HG03439 (cell line): ENCODE data around the gene PMM2.
"Not testable (repeated sequence)": the region's sequence is repeated elsewhere in the genome, so short reads cannot be mapped to it uniquely, and the experiment has no call there.

Source experiments
- ATAC-seq: cut with Tn5 transposase; IDR thresholded peaks from one replicate; pipeline ENCODE4 v1.9.1; 2021; ENCODE audit warnings: mild to moderate bottlenecking, moderate library complexity; ENCODE audit not compliant: unreplicated experiment

PMM2 gene

DNA sequence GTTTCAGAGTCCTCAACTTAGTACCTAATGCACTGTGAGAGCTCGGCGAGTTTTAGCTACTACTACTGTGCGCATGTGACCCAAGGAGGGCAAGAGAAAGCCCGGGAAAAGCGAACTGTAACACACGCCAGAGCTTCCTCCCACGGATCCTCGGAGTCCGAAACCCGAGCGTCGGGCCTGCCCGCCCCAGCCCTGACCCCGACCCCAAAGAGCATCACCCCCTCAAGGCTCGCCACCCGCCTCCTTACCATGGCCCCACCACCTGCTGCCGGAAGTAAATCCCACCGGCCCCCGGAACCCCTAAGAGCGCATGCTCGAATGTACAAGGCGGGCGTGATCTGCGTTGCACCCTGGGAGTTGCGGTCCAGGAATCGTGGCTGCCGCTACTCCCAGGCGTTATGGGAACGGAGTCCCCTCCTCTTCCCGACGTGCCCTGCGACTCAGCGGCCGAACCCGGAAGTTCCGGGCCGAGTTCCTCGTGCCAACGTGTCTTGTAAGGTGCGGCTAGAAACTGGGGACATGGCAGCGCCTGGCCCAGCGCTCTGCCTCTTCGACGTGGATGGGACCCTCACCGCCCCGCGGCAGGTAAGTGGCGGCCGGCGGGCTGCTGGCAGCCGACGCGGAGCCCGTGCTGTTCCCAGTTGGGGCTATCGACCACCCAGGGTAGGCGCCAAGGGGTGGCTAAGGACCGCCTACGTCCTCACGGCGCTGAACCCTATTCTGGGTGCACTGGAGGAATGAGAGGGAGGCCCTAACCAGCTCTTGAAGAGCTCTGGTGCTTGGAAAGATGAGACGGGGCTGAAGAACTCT, at the start of gene PMM2, which contains the start of gene TMEM186:
PMM2 (plus strand) TSS at position 476 of the 810 bp plus-strand sequence; CDS start at position 520, 44 bp downstream.
TMEM186 (minus strand) TSS at position 276 of the 810 bp plus-strand sequence; CDS start at position 251, 25 bp downstream.
- ATAC-seq, result peak; percentile 91

DNA sequence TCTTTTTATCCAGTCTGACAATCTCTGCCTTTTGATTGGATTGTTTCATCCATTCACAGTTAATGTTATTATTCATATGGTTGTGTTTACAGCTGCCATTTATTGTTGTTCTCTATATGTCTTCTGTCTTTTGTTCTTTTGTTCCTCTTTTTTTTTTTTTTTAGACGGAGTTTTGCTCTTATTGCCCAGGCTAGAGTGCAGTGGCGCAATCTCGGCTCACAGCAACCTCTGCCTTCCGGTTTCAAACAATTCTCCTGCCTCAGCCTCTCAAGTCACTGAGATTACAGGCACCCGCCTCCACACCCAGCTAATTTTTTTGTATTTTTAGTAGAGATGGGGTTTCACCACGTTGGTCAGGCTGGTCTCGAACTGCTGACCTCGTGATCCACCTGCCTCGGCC, 48.7 kb upstream of the PMM2 start:
- ATAC-seq, result not testable (repeated sequence)

DNA sequence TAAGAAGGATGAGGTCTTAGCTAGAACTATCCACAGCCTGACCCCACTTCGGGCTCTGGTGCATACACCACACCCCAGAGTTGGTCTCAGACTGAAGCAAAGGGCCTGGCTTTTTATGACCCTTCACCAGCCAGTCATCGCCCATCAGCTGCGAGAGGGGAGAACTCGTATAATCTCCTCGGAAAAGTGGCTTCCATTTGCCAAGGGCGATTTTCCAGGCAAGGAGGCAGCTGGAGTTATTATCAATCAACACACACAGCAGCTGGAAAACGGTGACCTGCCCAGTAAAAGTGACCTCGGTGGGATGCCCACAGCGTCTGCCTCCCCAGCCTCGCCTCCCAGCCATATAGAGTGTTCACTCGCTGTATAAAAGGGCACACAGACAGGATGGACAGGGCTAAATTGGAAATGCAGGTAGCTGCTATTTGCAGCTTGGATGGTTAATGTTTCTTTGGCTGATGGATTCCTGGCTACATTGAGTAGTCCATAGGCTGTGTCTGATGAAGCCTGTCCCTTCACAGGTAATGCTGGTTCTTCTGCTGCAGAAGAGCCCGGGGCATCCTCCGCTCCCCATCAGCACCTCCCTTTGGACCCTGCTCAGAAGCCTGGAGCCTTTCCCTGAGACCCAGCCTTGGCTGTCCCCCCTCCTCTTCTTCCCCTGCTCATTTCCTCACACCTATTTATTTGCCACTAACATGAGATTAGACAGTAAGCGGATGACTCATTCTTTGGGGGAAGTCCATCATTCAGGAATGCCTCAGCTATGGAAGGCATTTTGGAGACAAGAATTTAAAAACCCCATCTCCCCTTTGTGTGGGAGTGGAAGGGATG, 45.9 kb upstream of the PMM2 start:
- no peak for ATAC-seq

DNA sequence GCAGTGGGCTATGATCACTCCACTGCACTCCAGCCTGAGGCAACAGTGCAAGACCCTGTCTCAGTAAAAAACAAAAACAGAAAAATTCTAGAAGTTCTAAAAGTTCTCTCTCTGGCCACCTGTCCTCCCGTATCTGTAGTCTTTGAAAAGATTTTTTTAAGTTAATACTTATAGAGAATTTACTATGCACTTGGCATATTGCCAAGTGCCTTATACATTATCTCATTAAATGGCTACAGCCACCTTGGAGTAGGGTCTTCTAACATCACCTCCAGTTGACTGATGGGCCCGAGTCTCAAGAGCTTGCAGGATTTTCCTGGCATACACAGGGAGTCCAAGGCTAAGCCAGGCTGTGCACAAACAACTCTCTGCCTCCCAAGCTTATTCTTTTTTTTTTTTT, 44.9 kb upstream of the PMM2 start:
- no peak for ATAC-seq

DNA sequence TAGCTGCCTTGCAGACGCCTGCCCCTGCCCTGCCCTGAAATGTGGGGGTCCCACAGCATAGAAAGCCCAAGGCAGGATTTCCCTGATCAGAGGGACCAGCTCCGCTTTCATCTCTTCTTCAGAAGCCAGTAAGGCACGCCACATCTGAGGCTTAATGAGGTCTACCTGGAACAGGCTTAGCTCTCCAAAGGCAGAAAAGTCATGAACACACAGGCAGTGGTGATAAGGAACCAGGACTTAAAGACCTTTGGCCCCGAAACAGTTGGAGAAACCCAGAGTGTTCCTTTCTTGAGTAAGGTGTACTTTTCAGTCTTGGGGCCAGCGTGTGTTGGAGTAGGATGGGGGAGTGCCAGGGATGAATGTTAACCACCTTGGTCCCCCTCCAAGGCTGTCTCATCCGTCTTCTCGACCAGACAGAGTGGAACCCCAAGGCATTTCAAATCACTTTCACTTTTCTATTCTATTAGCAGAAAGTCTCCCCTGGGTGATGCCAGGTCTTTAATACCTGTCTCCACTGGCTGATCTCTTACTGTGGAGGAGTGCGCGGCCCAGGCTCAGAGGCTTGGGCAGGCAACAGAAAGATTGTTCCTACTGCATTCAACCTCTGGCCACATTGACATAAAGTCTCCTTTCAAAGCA, 44.1 kb upstream of the PMM2 start:
- ATAC-seq, result no peak

GRCh38 chr16:8756755-8757154, 40.9 kb upstream of the PMM2 start:
- no peak for ATAC-seq

DNA sequence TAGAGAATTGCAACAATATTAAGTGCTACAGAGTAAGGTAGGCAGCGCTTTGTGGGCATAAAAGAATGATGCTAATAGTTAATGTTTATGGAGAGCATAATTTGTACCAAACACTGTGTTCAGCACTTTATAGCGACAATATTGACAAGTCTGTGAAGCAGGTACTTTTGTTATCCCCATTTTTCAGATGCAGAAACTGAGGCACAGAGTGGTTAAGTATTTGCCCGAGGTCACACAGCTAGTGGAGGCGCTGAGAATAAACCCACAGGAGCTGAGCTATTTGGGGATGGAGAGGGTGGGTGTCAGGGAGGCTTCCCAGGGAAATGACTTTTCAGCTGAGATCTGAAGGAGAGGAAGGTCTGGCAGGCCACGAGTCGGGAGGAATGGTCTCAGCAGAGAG, 39.6 kb upstream of the PMM2 start:
- no peak for ATAC-seq

- no peak for ATAC-seq
Measured at GRCh38 chr16:8760021-8760420, 37.6 kb upstream of the PMM2 start.

GRCh38 chr16:8761078-8761477, 36.6 kb upstream of the PMM2 start:
- no peak for ATAC-seq

- ATAC-seq, result no peak
Measured at GRCh38 chr16:8762254-8762653, 35.4 kb upstream of the PMM2 start.

GRCh38 chr16:8763083-8763482, 34.6 kb upstream of the PMM2 start:
- ATAC-seq, result no peak

DNA sequence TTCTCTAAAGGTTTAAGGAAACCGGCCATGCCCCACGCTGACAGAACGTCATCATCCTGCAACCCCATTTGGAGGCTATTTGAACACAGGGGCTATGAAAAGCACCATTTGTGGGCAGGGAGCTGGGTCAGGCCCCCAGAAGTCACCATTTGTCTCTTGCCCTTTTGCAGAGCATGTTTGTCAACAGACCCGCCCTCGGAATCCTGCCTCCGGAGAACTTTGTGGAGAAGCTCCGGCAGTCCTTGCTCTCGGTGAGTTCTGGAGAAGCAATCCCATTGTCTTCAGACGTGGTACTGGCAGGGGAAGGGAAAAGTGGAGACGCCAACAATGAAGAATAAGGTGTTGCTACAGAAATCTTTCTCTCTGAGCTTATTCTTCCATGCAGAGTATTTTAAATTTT, 33.7 kb upstream of the PMM2 start:
- ATAC-seq, result no peak

GRCh38 chr16:8764525-8765250, 33.0 kb upstream of the PMM2 start:
- ATAC-seq, result no peak

DNA sequence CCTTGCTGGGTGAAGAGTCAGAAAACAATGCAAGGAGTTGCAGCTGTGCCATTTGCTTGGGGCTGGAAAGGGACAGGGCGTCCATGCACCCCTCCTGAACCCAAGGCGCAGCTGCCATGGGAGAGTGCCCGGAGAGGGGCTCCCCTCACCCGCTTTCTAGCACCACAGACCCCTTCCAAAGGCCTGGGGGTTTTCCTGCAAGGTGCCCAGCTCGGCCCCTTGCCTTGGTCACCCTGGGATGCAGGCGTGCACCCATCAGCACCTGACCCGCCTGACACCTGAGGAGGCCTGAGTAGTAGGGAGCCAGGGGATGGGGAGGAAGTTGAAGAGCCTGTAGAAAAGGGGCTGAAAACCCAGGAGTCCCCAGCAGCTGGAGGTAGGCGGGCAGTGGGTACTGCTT, 30.5 kb upstream of the PMM2 start:
- no peak for ATAC-seq

DNA sequence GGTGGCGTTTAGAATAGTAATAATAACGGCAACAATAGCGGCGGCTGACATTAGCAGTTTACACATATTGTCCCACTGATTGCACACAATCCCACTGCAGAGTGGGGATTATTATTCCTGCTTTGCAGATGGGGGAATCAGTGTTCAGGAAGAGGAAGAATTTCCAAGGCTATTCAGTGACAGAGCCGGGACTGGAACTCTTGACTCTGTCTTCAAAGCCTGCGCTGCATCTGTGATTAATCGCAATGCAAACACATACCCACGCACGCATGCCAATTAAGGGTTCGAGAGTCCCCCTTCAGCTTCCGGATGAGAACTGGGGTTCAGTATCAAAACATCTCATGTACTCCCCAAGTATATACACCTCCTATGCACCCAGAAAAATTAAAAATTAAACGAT, 29.4 kb upstream of the PMM2 start:
- no peak for ATAC-seq

- ATAC-seq, result no peak
Measured at GRCh38 chr16:8768692-8769091, 28.9 kb upstream of the PMM2 start.

GRCh38 chr16:8773537-8773936, 24.1 kb upstream of the PMM2 start:
- no peak for ATAC-seq

- ATAC-seq, result no peak
Measured at GRCh38 chr16:8774208-8774607, 23.4 kb upstream of the PMM2 start.

DNA sequence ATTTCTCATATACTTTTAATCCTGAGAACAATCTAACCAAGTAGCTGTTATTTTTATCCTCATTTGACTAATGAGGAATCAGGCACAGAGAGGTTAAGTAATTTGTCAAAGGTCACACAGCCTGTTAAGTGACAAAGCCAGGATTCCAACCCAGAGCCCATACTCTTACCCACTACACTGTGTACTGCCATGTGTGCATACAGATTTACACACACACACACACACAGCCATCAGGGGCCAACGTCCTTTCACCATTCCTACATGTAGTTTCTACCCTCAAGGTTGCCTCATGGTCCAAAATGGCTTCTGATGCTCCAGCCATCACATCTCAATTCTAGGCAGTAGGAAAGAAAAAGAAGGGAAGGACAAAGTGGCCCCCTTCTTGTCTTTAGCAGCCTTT, 22.3 kb upstream of the PMM2 start:
- ATAC-seq, result no peak

DNA sequence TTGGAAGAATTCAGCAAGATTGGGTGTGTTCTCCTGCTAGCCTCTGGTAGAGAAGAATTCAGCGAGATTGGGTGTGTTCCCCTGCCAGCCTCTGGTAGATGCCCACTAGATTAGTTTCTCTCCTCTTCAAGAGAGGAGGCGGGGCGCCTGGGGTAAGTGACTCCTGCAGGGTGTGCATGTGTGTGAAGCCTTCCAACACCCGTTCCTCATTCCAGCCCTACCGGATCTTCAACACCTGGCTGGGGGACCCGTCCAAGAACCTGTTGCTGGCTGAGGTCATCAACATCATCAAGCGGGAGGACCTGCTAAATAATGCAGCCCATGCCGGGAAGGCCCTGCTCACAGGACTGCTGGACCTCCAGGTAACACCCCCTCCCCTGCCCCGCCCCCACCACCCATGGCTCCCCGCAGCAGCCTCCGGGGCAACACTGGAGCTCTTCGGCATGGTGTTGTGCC, 21.5 kb upstream of the PMM2 start:
- no peak for ATAC-seq

DNA sequence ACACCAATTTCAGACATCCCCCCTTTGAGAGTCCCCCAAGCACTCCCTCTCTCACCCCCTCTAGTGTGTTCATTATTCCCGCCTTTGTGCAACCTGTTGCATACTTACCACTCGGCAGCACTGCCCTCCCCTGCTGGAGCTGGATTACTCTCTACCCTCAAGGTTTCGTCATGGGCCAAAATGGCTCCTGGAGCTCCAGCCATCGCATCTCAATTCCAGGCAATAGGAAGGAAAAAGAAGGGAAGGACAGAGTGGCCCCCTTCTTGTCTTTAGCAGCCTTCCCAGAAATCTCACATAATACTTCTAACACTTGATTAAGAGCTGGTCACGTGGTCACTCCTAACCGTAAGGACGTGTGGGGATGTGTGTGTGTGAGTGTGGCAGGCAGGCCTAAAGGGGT, 20.4 kb upstream of the PMM2 start:
- no peak for ATAC-seq
